ENCODE measurements around the gene THAP12.

Gene THAP12

GRCh38 chr11:76382209-76382608 is 1.3 kb upstream of the THAP12 start:
- intact Hi-C loops (cut with DNase I) = loop anchor here (5.0 kb wide), 1 partner anchor 175 kb away; the partner anchor contains the start of gene WNT11
- no peak for DNase-seq

GRCh38 chr11:76380159-76380976 is 564 bp downstream of the THAP12 start:
- intact Hi-C loops (cut with DNase I) = loop anchor here (2.0 to 5.0 kb wide), 2 partner anchors 64 to 173 kb away; partner anchors contain the start of genes EMSY and WNT11
- DNase-seq = peak in 35 of 42 donors; percentile 5 to 62 (median 31)

GRCh38 chr11:76379807-76380158 is 1.1 kb downstream of the THAP12 start:
- DNase-seq = no peak
- intact Hi-C loops (cut with DNase I) = loop anchor here (2.0 to 5.0 kb wide), 2 partner anchors 65 to 172 kb away; partner anchors contain the start of genes EMSY and WNT11

GRCh38 chr11:76376746-76377558 is 4.0 kb downstream of the THAP12 start:
- intact Hi-C loops (cut with DNase I) = no loop called here
- no peak for DNase-seq

GRCh38 chr11:76371170-76371569 is 9.8 kb downstream of the THAP12 start:
- DNase-seq = peak in 2 of 42 donors; percentile 14 to 24
- intact Hi-C loops (cut with DNase I) = no loop called here

- intact Hi-C loops (cut with DNase I) = no loop called here
- no peak for DNase-seq
Observed at GRCh38 chr11:76369406-76369805, 11.5 kb downstream of the THAP12 start.

- no peak for DNase-seq
- intact Hi-C loops (cut with DNase I) = no loop called here
Observed at GRCh38 chr11:76368490-76368889, 12.4 kb downstream of the THAP12 start.

GRCh38 chr11:76365038-76365679 is 15.8 kb downstream of the THAP12 start:
- DNase-seq = no peak
- intact Hi-C loops (cut with DNase I) = no loop called here

GRCh38 chr11:76362716-76363115 is 18.2 kb downstream of the THAP12 start:
- DNase-seq = no peak
- intact Hi-C loops (cut with DNase I) = no loop called here

GRCh38 chr11:76361776-76362175 is 19.2 kb downstream of the THAP12 start:
- no peak for DNase-seq
- intact Hi-C loops (cut with DNase I) = no loop called here

GRCh38 chr11:76361374-76361773 is 19.6 kb downstream of the THAP12 start:
- intact Hi-C loops (cut with DNase I) = no loop called here
- DNase-seq = no peak

- intact Hi-C loops (cut with DNase I) = no loop called here
- DNase-seq = peak in 11 of 42 donors; percentile 16 to 54 (median 29)
Observed at GRCh38 chr11:76355172-76355571, 25.8 kb downstream of the THAP12 start.

GRCh38 chr11:76348348-76348747 is 32.6 kb downstream of the THAP12 start:
- no peak for DNase-seq
- intact Hi-C loops (cut with DNase I) = no loop called here

- intact Hi-C loops (cut with DNase I) = no loop called here
Observed at GRCh38 chr11:76347466-76347865, 33.5 kb downstream of the THAP12 start.

GRCh38 chr11:76339221-76339620 is 41.7 kb downstream of the THAP12 start:
- intact Hi-C loops (cut with DNase I) = no loop called here
- DNase-seq = peak in 5 of 42 donors; percentile 12 to 48 (median 27)

More at GRCh38 chr11:76347466-76347865, 33.5 kb downstream of the THAP12 start:
- no peak for DNase-seq

- intact Hi-C loops (cut with DNase I) = no loop called here
- peak in 3 of 42 donors; percentile 18 to 49 (median 39) for DNase-seq
Observed at GRCh38 chr11:76337923-76338322, 43.0 kb downstream of the THAP12 start.

- DNase-seq = peak in 1 of 42 donors; percentile 9
- intact Hi-C loops (cut with DNase I) = no loop called here
Observed at GRCh38 chr11:76337469-76337868, 43.5 kb downstream of the THAP12 start.

GRCh38 chr11:76336597-76336996 is 44.3 kb downstream of the THAP12 start:
- intact Hi-C loops (cut with DNase I) = no loop called here
- no peak for DNase-seq

- intact Hi-C loops (cut with DNase I) = no loop called here
- DNase-seq = peak in 1 of 42 donors; percentile 9
Observed at GRCh38 chr11:76335842-76336241, 45.1 kb downstream of the THAP12 start.
